GM06990 (cell line): ENCODE results near the gene CIC.

Experiments
- DNase-seq: peaks from one replicate; pipeline ENCODE4 v3.0.0-alpha.2; 2011; ENCODE audit not compliant: insufficient read length; ENCODE audit errors: extremely low read depth
- H3K27me3 ChIP-seq: replicated peaks from 2 replicates; pipeline ENCODE4 v1.6.0; 2011; ENCODE audit warnings: low read length; ENCODE audit not compliant: control insufficient read depth, insufficient read depth
- H3K36me3 ChIP-seq: 2 replicates; pipeline ENCODE4 v1.5.1; 2011; ENCODE audit warnings: low read length; ENCODE audit not compliant: control insufficient read depth, insufficient read depth
- H3K4me3 ChIP-seq: replicated peaks from 2 replicates; pipeline ENCODE4 v1.5.1; 2011; ENCODE audit warnings: low read depth, mild to moderate bottlenecking, control low read depth, low read length
- TF ChIP-seq, protein P1 (sequence below): IDR thresholded peaks from 2 replicates; pipeline ENCODE4 v1.5.1; 2011; ENCODE audit warnings: low read length, control low read depth, mild to moderate bottlenecking, inconsistent platforms; ENCODE audit not compliant: insufficient read depth, poor library complexity, severe bottlenecking

Gene CIC

DNA sequence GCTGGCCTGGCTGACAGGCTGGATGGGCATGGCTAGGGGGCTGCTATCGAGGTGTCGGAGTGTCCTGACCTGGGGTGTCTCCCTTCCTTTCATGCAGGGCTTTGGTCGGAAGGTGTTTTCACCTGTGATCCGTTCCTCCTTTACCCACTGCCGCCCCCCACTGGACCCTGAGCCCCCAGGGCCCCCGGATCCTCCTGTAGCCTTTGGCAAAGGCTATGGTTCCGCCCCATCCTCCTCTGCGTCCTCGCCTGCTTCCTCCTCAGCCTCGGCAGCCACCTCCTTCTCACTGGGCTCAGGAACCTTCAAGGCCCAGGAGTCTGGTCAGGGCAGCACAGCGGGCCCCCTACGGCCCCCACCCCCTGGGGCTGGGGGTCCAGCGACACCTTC lies 21.1 kb downstream of the CIC start:
- DNase-seq, result no peak
- Histone ChIP-seq H3K4me3 (no peak overlapping the region), H3K36me3 (peaks cover 56% of the 10 kb centered on the region), H3K27me3 (no peaks in the 10 kb centered on the region)
- TF ChIP-seq, protein P1, sequence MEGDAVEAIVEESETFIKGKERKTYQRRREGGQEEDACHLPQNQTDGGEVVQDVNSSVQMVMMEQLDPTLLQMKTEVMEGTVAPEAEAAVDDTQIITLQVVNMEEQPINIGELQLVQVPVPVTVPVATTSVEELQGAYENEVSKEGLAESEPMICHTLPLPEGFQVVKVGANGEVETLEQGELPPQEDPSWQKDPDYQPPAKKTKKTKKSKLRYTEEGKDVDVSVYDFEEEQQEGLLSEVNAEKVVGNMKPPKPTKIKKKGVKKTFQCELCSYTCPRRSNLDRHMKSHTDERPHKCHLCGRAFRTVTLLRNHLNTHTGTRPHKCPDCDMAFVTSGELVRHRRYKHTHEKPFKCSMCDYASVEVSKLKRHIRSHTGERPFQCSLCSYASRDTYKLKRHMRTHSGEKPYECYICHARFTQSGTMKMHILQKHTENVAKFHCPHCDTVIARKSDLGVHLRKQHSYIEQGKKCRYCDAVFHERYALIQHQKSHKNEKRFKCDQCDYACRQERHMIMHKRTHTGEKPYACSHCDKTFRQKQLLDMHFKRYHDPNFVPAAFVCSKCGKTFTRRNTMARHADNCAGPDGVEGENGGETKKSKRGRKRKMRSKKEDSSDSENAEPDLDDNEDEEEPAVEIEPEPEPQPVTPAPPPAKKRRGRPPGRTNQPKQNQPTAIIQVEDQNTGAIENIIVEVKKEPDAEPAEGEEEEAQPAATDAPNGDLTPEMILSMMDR, result no peak

DNA sequence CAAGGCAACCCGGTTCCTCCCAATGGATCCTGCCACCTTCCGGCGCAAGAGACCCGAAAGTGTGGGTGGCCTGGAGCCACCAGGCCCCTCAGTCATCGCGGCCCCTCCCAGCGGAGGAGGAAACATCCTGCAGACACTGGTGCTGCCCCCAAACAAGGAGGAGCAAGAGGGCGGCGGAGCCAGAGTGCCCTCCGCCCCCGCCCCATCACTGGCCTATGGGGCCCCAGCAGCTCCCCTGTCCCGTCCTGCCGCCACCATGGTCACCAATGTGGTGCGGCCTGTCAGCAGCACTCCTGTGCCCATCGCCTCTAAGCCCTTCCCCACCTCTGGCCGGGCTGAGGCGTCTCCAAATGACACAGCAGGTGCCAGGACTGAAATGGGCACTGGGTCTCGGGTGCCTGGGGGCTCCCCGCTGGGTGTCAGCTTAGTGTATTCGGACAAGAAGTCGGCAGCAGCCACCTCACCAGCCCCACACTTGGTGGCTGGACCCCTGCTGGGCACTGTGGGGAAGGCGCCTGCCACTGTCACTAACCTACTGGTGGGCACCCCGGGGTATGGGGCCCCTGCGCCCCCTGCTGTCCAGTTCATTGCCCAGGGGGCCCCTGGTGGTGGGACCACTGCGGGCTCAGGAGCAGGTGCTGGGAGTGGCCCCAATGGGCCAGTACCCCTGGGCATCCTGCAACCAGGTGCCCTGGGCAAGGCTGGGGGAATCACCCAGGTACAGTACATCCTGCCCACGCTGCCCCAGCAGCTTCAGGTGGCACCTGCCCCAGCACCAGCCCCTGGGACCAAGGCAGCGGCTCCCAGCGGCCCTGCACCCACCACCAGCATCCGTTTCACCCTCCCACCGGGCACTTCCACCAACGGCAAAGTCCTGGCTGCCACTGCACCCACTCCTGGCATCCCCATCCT lies 21.7 kb downstream of the CIC start:
- no peaks in the 10 kb centered on the region for H3K27me3 ChIP-seq
- no peak for DNase-seq
- peaks cover 59% of the 10 kb centered on the region for H3K36me3 ChIP-seq
- H3K4me3 ChIP-seq, result no peak overlapping the region
- TF ChIP-seq, protein P1, result peak; percentile 81

DNA sequence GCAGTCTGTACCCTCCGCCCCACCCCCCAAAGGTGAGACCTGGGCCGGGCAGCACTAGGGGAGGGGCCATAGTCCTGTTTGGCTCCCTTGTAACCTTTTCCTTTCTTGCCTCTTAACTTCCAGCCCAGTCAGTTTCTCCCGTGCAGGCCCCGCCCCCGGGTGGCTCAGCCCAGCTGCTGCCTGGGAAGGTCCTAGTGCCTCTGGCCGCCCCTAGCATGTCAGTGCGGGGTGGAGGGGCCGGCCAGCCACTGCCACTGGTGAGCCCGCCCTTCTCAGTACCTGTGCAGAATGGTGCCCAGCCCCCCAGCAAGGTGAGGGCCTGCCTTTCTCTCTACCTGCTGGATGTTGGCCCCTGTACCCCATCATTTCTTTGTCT lies 22.4 kb downstream of the CIC start:
- no peak for DNase-seq

DNA sequence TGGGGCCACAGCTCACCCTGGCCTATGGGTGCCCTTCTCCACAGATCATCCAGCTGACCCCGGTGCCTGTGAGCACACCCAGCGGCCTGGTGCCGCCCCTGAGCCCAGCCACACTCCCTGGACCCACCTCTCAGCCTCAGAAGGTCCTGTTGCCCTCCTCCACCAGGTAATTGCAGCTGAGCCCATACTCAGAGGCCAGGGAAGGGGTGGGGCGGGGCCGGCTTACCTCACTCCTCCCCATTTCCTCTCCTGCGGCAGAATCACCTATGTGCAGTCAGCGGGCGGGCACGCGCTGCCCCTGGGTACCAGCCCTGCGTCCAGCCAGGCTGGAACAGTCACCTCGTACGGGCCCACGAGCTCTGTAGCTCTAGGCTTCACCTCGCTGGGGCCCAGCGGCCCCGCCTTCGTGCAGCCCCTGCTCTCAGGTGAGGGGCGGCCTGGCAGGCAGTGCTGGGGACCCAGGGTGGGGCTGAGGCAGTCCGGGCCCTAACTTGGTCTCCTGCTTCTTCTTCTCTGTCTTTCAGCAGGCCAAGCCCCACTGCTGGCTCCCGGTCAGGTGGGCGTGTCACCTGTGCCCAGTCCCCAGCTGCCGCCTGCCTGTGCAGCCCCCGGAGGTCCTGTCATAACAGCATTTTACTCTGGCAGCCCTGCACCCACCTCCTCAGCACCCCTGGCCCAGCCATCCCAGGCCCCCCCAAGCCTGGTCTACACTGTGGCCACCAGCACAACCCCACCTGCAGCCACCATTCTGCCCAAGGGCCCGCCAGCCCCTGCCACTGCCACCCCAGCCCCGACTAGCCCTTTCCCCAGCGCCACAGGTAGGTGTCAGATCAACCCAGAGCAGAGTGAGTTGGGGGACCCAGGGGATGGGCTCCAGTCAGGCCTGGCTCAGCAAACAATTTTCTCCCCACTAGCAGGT lies 23.2 kb downstream of the CIC start:
- peaks cover 62% of the 10 kb centered on the region for H3K36me3 ChIP-seq
- no peak overlapping the region for H3K4me3 ChIP-seq
- TF ChIP-seq, protein P1, result no peak
- DNase-seq, result no peak
- H3K27me3 ChIP-seq, result no peaks in the 10 kb centered on the region

More for the DNA sequence above, 22.4 kb downstream of the CIC start:
- H3K4me3 ChIP-seq, result no peak overlapping the region
- no peaks in the 10 kb centered on the region for H3K27me3 ChIP-seq
- TF ChIP-seq, protein P1, result no peak
- H3K36me3 ChIP-seq, result peaks cover 62% of the 10 kb centered on the region

DNA sequence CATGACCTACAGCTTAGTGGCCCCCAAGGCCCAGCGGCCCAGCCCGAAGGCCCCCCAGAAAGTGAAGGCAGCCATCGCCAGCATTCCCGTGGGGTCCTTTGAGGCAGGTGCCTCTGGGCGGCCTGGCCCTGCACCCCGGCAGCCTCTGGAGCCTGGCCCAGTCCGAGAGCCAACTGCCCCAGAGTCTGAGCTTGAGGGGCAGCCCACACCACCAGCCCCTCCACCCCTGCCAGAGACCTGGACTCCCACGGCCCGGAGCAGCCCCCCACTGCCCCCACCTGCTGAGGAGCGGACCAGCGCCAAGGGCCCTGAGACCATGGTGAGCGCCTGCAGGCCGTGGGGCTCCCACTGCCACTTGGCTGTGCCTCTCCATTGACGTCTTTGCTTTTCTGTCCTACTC lies 23.9 kb downstream of the CIC start:
- Histone ChIP-seq H3K36me3 (peaks cover 56% of the 10 kb centered on the region), H3K4me3 (no peak overlapping the region), H3K27me3 (no peaks in the 10 kb centered on the region)
- DNase-seq, result no peak
- TF ChIP-seq, protein P1, result no peak
